Naive thymus-derived CD8-positive, alpha-beta T cell (primary cell): Measurements from ENCODE around the gene DGKQ. TPM values are rescaled to one million over a fixed set of nuclear protein-coding genes. Genes with fewer than 3 reads are reported as not detected.

Experiments
- ATAC-seq, 2 donors: fragments of 150-1000 bp; cut with Tn5 transposase in 1 of 2; sonication (Bioruptor Pico), chemical (Tn5 transposase) in 1 of 2; 1 replicate in 1 of 2; 2 replicates in 1 of 2; pipeline ENCODE4 v1.10.0; 2021; ENCODE audit warnings: mild to moderate bottlenecking in 2 of 2, moderate library complexity in 2 of 2
- POLR2A ChIA-PET: fragments of 350-600 bp; sonication (Branson Sonifier 250); formaldehyde crosslinking; loops from one replicate; lab custom pipeline; 2021; ENCODE audit warnings: antibody characterized with exemption; lab: Charles Lee
- DNase-seq, 10 donors: peaks; one replicate each; pipeline versions ENCODE4 v3.0.0 to v3.0.0-alpha.2; 2020 to 2022
- H3K27ac Mint-ChIP-seq, 10 donors: one replicate each; pipeline ENCODE4 v1.8.0; 2020 to 2022; ENCODE audit warnings: mild to moderate bottlenecking in 10 of 10, mixed read lengths in 10 of 10, moderate library complexity in 4 of 10, inconsistent platforms in 1 of 10
- H3K27me3 Mint-ChIP-seq, 5 donors: one replicate each; pipeline ENCODE4 v1.8.0; 2021 to 2022; ENCODE audit warnings: mixed read lengths in 5 of 5
- H3K36me3 Mint-ChIP-seq, 3 donors: one replicate each; pipeline ENCODE4 v1.8.0; 2020 to 2022; ENCODE audit warnings: mixed read lengths in 3 of 3, mild to moderate bottlenecking in 2 of 3, inconsistent platforms in 1 of 3
- H3K4me1 Mint-ChIP-seq, 4 donors: one replicate each; pipeline ENCODE4 v1.8.0; 2021 to 2022; ENCODE audit warnings: mixed read lengths in 4 of 4
- H3K4me3 Mint-ChIP-seq, 10 donors: one replicate each; pipeline ENCODE4 v1.8.0; 2020 to 2022; ENCODE audit warnings: mild to moderate bottlenecking in 10 of 10, mixed read lengths in 10 of 10, moderate library complexity in 6 of 10, inconsistent platforms in 1 of 10
- H3K9me3 Mint-ChIP-seq, 9 donors: one replicate each; pipeline ENCODE4 v1.8.0; 2020 to 2022; ENCODE audit warnings: mixed read lengths in 9 of 9, mild to moderate bottlenecking in 3 of 9, inconsistent platforms in 1 of 9, moderate library complexity in 1 of 9
- polyA plus RNA-seq, 3 donors: library from polyadenylated mRNA; unstranded; fragments of 300-500 nt; fragmentation: Illumina TruSeq; gene quantifications; one replicate each; pipeline ENCODE4 v1.2.3, GENCODE V29; 2021
- total RNA-seq, 8 experiments: library from RNA in 2 of 8; stranded (reverse) in 2 of 8; gene quantifications; one replicate each; pipeline ENCODE4 v1.2.3 and lab custom pipeline; 2021 to 2026

Gene DGKQ
- total and polyA plus RNA-seq, 5 experiments from 2014 or later: 2.2 to 39.9 (median 17.3) TPM

- POLR2A ChIA-PET: no interaction called here
- Mint-ChIP-seq H3K9me3 (no peaks in the 10 kb centered on the region), H3K4me3 (no peak overlapping the region), H3K27me3 (no peaks in the 10 kb centered on the region), H3K36me3 (peaks cover 0 to 33% (median 5%) of the 10 kb centered on the region in 3 donors), H3K27ac (peak overlapping the region in 1 of 10 donors; percentile 51), H3K4me1 (peaks cover 0 to 2% (median under 1%) of the 10 kb centered on the region in 4 donors)
- no peak for ATAC-seq
- peak in 1 of 10 donors; percentile 32 for DNase-seq
These were observed 20.3 kb downstream of the DGKQ start for GRCh38 chr4:952881-953573.

DNA sequence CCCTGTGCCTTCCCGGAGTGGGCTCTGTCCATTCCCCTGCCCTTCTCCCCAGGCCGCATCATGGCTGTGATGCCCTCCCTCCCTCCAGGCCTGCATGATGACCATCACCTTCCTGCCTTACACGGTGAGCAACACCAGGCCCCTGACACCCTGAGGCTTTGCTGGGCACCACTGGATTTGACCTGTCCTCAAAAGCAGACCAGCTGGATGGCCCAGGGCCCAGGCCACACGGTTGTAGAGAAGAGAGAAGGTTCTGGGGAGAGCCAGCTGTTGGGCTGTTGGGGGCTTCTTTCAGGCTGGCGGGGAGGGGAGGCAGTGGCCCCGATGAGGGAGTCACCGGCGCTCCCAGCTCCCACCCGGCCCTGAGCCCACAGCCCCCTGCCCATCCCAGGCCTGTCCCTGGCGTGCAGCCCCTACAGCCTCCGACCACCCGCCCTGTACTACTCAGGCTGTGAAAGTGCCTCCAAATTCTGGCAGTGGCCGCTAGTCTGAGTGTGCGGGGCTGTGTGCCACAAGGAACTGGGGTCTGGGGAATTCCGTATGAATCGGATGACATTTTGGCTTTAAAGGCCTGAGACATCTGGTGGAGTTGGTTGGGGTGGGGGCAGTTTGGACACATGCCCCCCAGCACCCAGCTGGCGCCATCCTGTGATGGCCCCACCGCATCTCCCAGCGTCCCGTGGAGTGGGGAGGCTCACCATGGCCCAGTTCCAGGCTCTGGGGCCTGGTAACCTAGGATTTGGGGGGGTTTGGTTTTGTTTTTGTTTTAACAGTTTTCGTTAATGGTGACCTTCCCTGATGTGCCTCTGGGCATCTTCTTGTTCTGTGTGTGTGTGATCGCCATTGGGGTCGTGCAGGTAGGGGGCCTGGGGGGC, 21.5 kb downstream of the DGKQ start:
- DNase-seq (peak in 1 of 10 donors; percentile 38), ATAC-seq (no peak)
- Mint-ChIP-seq H3K36me3 (peaks cover 0 to 31% (median 5%) of the 10 kb centered on the region in 3 donors), H3K27ac (peak overlapping the region in 2 of 10 donors; percentile 38 to 40), H3K27me3 (no peaks in the 10 kb centered on the region), H3K9me3 (no peaks in the 10 kb centered on the region), H3K4me1 (peaks cover 0 to 6% (median 4%) of the 10 kb centered on the region in 4 donors), H3K4me3 (no peak overlapping the region)
- POLR2A ChIA-PET: no interaction called here

GRCh38 chr4:951186-951585, 22.2 kb downstream of the DGKQ start:
- Mint-ChIP-seq H3K4me3 (no peak overlapping the region), H3K4me1 (peaks cover 0 to 11% (median 5%) of the 10 kb centered on the region in 4 donors), H3K9me3 (no peaks in the 10 kb centered on the region), H3K27ac (no peak overlapping the region), H3K27me3 (no peaks in the 10 kb centered on the region), H3K36me3 (peaks cover 0 to 25% (median 5%) of the 10 kb centered on the region in 3 donors)
- POLR2A ChIA-PET: no interaction called here
- ATAC-seq (no peak), DNase-seq (no peak)

DNA sequence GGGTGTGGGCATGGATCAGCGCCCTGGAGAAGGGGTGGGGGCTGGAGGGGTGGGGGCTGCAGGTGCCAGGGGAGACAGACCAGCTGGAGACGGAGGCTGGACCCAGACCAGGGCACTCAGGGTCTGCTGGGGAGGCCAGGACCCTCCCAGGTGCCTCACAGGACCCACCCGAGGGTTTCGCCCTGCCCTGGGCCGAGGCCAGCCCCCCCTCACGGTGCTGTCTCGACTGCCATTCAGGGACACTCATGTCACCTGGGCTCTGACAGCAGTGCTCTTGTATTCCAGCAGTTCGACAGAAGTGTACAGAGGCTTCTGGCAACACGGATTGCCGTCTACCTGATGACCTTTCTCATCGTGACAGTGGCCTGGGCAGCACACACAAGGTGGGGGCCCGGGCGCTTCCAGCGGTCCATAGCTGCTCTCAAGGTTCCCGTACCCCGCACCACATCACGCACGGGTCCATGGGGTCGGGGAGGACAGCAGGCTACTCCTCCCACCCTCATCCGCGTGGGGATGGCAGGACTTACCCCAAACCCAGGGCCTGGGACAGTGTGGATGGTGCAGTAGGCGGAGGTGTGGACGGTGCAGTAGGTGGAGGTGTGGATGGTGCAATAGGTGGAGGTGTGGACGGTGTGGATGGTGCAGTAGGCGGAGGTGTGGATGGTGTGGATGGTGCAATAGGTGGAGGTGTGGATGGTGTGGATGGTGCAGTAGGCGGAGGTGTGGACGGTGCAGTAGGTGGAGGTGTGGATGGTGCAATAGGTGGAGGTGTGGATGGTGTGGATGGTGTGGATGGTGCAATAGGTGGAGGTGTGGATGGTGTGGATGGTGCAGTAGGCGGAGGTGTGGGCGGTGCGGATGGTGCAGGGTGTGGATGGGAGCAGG, 23.0 kb downstream of the DGKQ start:
- POLR2A ChIA-PET: no interaction called here
- Mint-ChIP-seq H3K36me3 (peaks cover 0 to 28% (median 5%) of the 10 kb centered on the region in 3 donors), H3K9me3 (no peaks in the 10 kb centered on the region), H3K4me1 (peaks cover 3 to 19% (median 11%) of the 10 kb centered on the region in 4 donors), H3K27me3 (no peaks in the 10 kb centered on the region), H3K4me3 (no peak overlapping the region), H3K27ac (peak overlapping the region in 1 of 10 donors; percentile 28)
- DNase-seq (peak in 1 of 10 donors; percentile 31), ATAC-seq (no peak)

GRCh38 chr4:949656-950055, 23.7 kb downstream of the DGKQ start:
- Mint-ChIP-seq H3K4me1 (peaks cover 3 to 21% (median 14%) of the 10 kb centered on the region in 4 donors), H3K27ac (peak overlapping the region in 2 of 10 donors; percentile 34 to 81), H3K9me3 (no peaks in the 10 kb centered on the region), H3K36me3 (peaks cover 0 to 30% (median 5%) of the 10 kb centered on the region in 3 donors), H3K27me3 (no peaks in the 10 kb centered on the region), H3K4me3 (no peak overlapping the region)
- ATAC-seq (no peak), DNase-seq (peak in 1 of 10 donors; percentile 35)
- POLR2A ChIA-PET: no interaction called here

GRCh38 chr4:948936-949300, 24.5 kb downstream of the DGKQ start:
- no peak for ATAC-seq
- peaks cover 0 to 26% (median 2%) of the 10 kb centered on the region in 3 donors for H3K36me3 Mint-ChIP-seq
- H3K9me3 Mint-ChIP-seq: no peaks in the 10 kb centered on the region
- POLR2A ChIA-PET: no interaction called here
- peak in 1 of 10 donors; percentile 22 for DNase-seq
- no peaks in the 10 kb centered on the region for H3K27me3 Mint-ChIP-seq
- H3K4me1 Mint-ChIP-seq: peaks cover 3 to 21% (median 14%) of the 10 kb centered on the region in 4 donors
- no peak overlapping the region for H3K4me3 Mint-ChIP-seq
- H3K27ac Mint-ChIP-seq: peak overlapping the region in 1 of 10 donors; percentile 35

DNA sequence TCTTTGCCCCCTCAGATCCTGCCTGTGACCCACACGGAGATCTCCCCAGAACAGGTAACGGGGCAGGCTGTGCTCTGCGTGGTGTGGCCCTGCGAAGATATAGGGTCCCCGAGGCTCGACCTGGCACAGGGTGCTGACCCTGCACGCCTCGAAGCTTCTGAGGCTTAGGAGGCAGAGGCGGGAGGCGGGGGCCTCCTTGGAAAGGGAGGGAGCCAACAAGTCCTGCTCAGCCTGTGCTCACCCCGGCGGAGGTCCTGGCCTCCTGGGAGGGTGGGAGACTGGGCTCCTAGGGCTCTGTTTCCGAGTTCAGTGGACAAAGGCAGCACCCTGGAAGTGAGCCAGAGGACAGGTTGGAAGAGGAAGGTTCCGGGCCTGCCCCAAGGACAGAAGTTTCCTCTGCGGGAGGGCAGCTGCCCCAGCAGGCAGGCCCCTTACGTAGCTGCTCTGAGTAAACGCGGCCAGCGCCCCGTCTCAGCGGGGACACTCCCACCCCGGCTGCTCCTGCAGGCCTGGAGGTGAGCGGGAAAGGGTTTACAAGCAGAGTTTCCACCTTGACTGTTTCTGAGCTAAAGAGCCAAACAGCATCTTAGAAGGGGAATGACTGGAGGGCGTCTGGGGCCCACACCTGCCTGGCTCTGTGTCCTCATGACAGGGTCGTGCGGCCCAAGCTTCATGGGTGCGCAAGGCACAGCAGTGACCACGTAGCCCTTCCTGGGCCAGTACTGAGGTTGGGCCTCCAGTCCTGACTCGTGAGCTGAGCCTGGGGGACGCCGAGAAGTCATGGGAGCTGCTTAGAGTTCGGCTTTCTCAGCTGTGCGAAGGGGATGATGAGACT, 25.1 kb downstream of the DGKQ start:
- POLR2A ChIA-PET: no interaction called here
- H3K4me1 Mint-ChIP-seq: peaks cover 3 to 21% (median 16%) of the 10 kb centered on the region in 4 donors
- no peaks in the 10 kb centered on the region for H3K9me3 Mint-ChIP-seq
- H3K27ac Mint-ChIP-seq: peak overlapping the region in 2 of 10 donors; percentile 8 to 34
- H3K27me3 Mint-ChIP-seq: no peaks in the 10 kb centered on the region
- H3K36me3 Mint-ChIP-seq: peaks cover 0 to 26% (median 2%) of the 10 kb centered on the region in 3 donors
- H3K4me3 Mint-ChIP-seq: peak overlapping the region in 1 of 10 donors; percentile 62
- DNase-seq: peak in 1 of 10 donors; percentile 24
- ATAC-seq: no peak

DNA sequence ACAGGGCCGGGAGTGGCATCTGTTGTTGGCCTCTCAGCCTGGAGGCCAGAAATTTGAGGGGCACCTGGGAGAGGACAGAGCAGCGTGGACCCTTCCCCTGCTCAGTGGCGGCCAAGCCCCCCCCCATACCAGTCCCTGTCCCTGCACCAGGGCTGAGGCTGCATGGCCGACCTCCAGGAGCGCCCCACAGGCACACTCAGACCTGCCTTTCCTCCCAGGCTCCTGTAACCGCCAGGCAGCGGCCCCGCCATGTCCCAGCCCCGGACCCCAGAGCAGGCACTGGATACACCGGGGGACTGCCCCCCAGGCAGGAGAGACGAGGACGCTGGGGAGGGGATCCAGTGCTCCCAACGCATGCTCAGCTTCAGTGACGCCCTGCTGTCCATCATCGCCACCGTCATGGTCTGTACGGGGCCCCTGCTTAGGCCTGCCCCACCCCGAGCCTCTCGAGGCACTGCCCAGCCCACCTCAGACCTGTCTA, 25.8 kb downstream of the DGKQ start:
- no peak overlapping the region for H3K27ac Mint-ChIP-seq
- H3K4me1 Mint-ChIP-seq: peaks cover 3 to 21% (median 16%) of the 10 kb centered on the region in 4 donors
- no peaks in the 10 kb centered on the region for H3K27me3 Mint-ChIP-seq
- no peaks in the 10 kb centered on the region for H3K9me3 Mint-ChIP-seq
- no peak overlapping the region for H3K4me3 Mint-ChIP-seq
- DNase-seq (peak in 1 of 10 donors; percentile 44), ATAC-seq (no peak)
- POLR2A ChIA-PET: no interaction called here
- H3K36me3 Mint-ChIP-seq: peaks cover 0 to 28% (median 0%) of the 10 kb centered on the region in 3 donors

GRCh38 chr4:946517-947471, 26.6 kb downstream of the DGKQ start:
- DNase-seq (peak in 1 of 10 donors; percentile 55), ATAC-seq (peak in 1 of 2 donors; percentile 32)
- H3K4me1 Mint-ChIP-seq: peaks cover 3 to 21% (median 16%) of the 10 kb centered on the region in 4 donors
- H3K36me3 Mint-ChIP-seq: peaks cover 0 to 22% (median 0%) of the 10 kb centered on the region in 3 donors
- POLR2A ChIA-PET: no interaction called here
- H3K27me3 Mint-ChIP-seq: no peaks in the 10 kb centered on the region
- no peaks in the 10 kb centered on the region for H3K9me3 Mint-ChIP-seq
- peak overlapping the region in 1 of 10 donors; percentile 71 for H3K27ac Mint-ChIP-seq
- peak overlapping the region in 2 of 10 donors; percentile 22 to 35 for H3K4me3 Mint-ChIP-seq

GRCh38 chr4:946103-946450, 27.3 kb downstream of the DGKQ start:
- DNase-seq (peak in 1 of 10 donors; percentile 54), ATAC-seq (no peak)
- POLR2A ChIA-PET: no interaction called here
- Mint-ChIP-seq H3K27ac (peak overlapping the region in 2 of 10 donors; percentile 27 to 71), H3K4me1 (peaks cover 3 to 21% (median 16%) of the 10 kb centered on the region in 4 donors), H3K36me3 (peaks cover 0 to 22% (median 0%) of the 10 kb centered on the region in 3 donors), H3K27me3 (no peaks in the 10 kb centered on the region), H3K9me3 (no peaks in the 10 kb centered on the region), H3K4me3 (no peak overlapping the region)
